ENCODE measurements around the gene PCDH12.

- TF ChIP-seq POLR2A (IDR thresholded peaks at IDR 0.05; ENCODE audit: low read length) (no peak), GATA1 (IDR thresholded peaks at IDR 0.05; ENCODE audit: low read depth, low read length) (no peak)
Measured at GRCh38 chr5:141910271-141910673, 47.7 kb downstream of the PCDH12 start.

All from erythroblast (primary cell).